Esophagus muscularis mucosa (tissue), 3 donors: Measurements from ENCODE around the gene NPAS3.

ENCODE experiments used
- CTCF ChIP-seq, 3 experiments: fragments of 200-600 bp in 2 of 3; fragments of 450-650 bp in 1 of 3; sonication (generic) in 2 of 3; IDR thresholded peaks; one replicate each; pipeline ENCODE4 v1.5.1; 2017 to 2019; ENCODE audit warnings: antibody characterized with exemption in 3 of 3, mild to moderate bottlenecking in 2 of 3, moderate library complexity in 1 of 3
- POLR2AphosphoS5 ChIP-seq, 2 donors: sonication (generic); formaldehyde crosslinking; IDR thresholded peaks; one replicate each; pipeline ENCODE4 v1.6.1; 2017; ENCODE audit warnings: antibody characterized with exemption in 2 of 2

GRCh38 chr14:33554988-33555387, 616.3 kb downstream of the NPAS3 start:
- no peak for TF ChIP-seq POLR2AphosphoS5 (IDR thresholded peaks at IDR 0.05)
- TF ChIP-seq CTCF (IDR thresholded peaks at IDR 0.05): no peak
